NT2/D1 (cell line): ENCODE measurements around the gene NSFL1C.
"Not testable (repeated sequence)": the region's sequence is repeated elsewhere in the genome, so short reads cannot be mapped to it uniquely, and the experiment has no call there.

Experiments
- DNase-seq: peaks from one replicate; pipeline ENCODE4 v3.0.0-alpha.2; 2011; ENCODE audit warnings: low read depth, low spot score
- H3K27me3 ChIP-seq: 2 replicates; pipeline ENCODE4 v1.6.0; 2011; ENCODE audit warnings: mild to moderate bottlenecking; ENCODE audit not compliant: insufficient read length, insufficient read depth
- H3K36me3 ChIP-seq: 2 replicates; pipeline ENCODE4 v1.6.1; 2011; ENCODE audit warnings: mild to moderate bottlenecking, low read length, mixed read lengths; ENCODE audit not compliant: insufficient read depth, insufficient read length
- H3K4me1 ChIP-seq: 2 replicates; pipeline ENCODE4 v1.5.1; 2011; ENCODE audit not compliant: insufficient read depth, insufficient read length
- H3K4me3 ChIP-seq: 2 replicates; pipeline ENCODE4 v1.5.1; 2011; ENCODE audit warnings: low read depth; ENCODE audit not compliant: insufficient read length
- H3K9ac ChIP-seq: 2 replicates; pipeline ENCODE4 v1.6.0; 2011; ENCODE audit warnings: low read depth; ENCODE audit not compliant: insufficient read length
- H3K9me3 ChIP-seq: 2 replicates; pipeline ENCODE4 v1.5.1; 2011; ENCODE audit warnings: mild to moderate bottlenecking, low read length; ENCODE audit not compliant: insufficient read depth
- SUZ12 ChIP-seq: IDR thresholded peaks from 2 replicates; pipeline ENCODE4 v1.6.1; 2011; ENCODE audit not compliant: insufficient read length, insufficient read depth; ENCODE audit errors: extremely low read depth
- YY1 ChIP-seq: IDR thresholded peaks from 2 replicates; pipeline ENCODE4 v1.6.1; 2011; ENCODE audit not compliant: insufficient read length, insufficient read depth
- ZNF274 ChIP-seq: IDR thresholded peaks from 2 replicates; pipeline ENCODE4 v1.6.1; 2011; ENCODE audit warnings: mild to moderate bottlenecking, low read depth, low read length

NSFL1C gene

GRCh38 chr20:1503564-1504227 is 37.0 kb upstream of the NSFL1C start:
- Histone ChIP-seq H3K36me3 (no peaks in the 10 kb centered on the region), H3K9me3 (peaks cover 20% of the 10 kb centered on the region; the same call in 1 of the 2 replicates), H3K4me1 (no peaks in the 10 kb centered on the region), H3K4me3 (no peak overlapping the region), H3K9ac (no peak overlapping the region), H3K27me3 (no peaks in the 10 kb centered on the region)
- peak; percentile 83 for DNase-seq
- TF ChIP-seq ZNF274 = no peak
- TF ChIP-seq YY1 = no peak
- TF ChIP-seq SUZ12 = no peak

GRCh38 chr20:1500496-1500895 is 33.8 kb upstream of the NSFL1C start:
- TF ChIP-seq SUZ12 (no peak), YY1 (no peak), ZNF274 (no peak)
- no peak overlapping the region for H3K9ac ChIP-seq
- peak; percentile 6 for DNase-seq

GRCh38 chr20:1499528-1500420 is 33.1 kb upstream of the NSFL1C start:
- Histone ChIP-seq H3K4me3 (no peak overlapping the region), H3K9me3 (peaks cover 20% of the 10 kb centered on the region; the same call in 1 of the 2 replicates), H3K36me3 (no peaks in the 10 kb centered on the region), H3K27me3 (no peaks in the 10 kb centered on the region), H3K9ac (no peak overlapping the region), H3K4me1 (no peaks in the 10 kb centered on the region)
- TF ChIP-seq YY1 (no peak), SUZ12 (no peak), ZNF274 (no peak)
- no peak for DNase-seq

More at GRCh38 chr20:1500496-1500895, 33.8 kb upstream of the NSFL1C start:
- Histone ChIP-seq H3K36me3 (no peaks in the 10 kb centered on the region), H3K9me3 (peaks cover 20% of the 10 kb centered on the region; the same call in 1 of the 2 replicates), H3K27me3 (no peaks in the 10 kb centered on the region), H3K4me1 (no peaks in the 10 kb centered on the region), H3K4me3 (no peak overlapping the region)

GRCh38 chr20:1497371-1497770 is 30.7 kb upstream of the NSFL1C start:
- DNase-seq, H3K9ac ChIP-seq, H3K4me1 ChIP-seq, H3K27me3 ChIP-seq, H3K4me3 ChIP-seq, H3K9me3 ChIP-seq, H3K36me3 ChIP-seq: not testable (repeated sequence)

- Histone ChIP-seq H3K36me3 (no peaks in the 10 kb centered on the region), H3K4me1 (no peaks in the 10 kb centered on the region), H3K4me3 (no peak overlapping the region), H3K9ac (no peak overlapping the region), H3K27me3 (no peaks in the 10 kb centered on the region), H3K9me3 (no peaks in the 10 kb centered on the region; the same call in 1 of the 2 replicates)
- TF ChIP-seq YY1 (no peak), SUZ12 (no peak), ZNF274 (no peak)
- no peak for DNase-seq
These were observed 30.3 kb upstream of the NSFL1C start for GRCh38 chr20:1496930-1497329.

- Histone ChIP-seq H3K9ac (no peak overlapping the region), H3K9me3 (no peaks in the 10 kb centered on the region), H3K4me1 (no peaks in the 10 kb centered on the region), H3K27me3 (no peaks in the 10 kb centered on the region), H3K36me3 (no peaks in the 10 kb centered on the region), H3K4me3 (no peak overlapping the region)
- no peak for DNase-seq
- TF ChIP-seq ZNF274 = no peak
- TF ChIP-seq YY1 = no peak
- no peak for TF ChIP-seq SUZ12
These were observed 27.8 kb upstream of the NSFL1C start for GRCh38 chr20:1494436-1494835.

- H3K4me1 ChIP-seq = no peaks in the 10 kb centered on the region
- TF ChIP-seq YY1 = no peak
- no peak for TF ChIP-seq ZNF274
- no peak for TF ChIP-seq SUZ12
- H3K9me3 ChIP-seq = no peaks in the 10 kb centered on the region
- no peak for DNase-seq
- no peak overlapping the region for H3K4me3 ChIP-seq
- H3K9ac ChIP-seq = no peak overlapping the region
- no peaks in the 10 kb centered on the region for H3K27me3 ChIP-seq
- no peaks in the 10 kb centered on the region for H3K36me3 ChIP-seq
These were observed 26.9 kb upstream of the NSFL1C start for GRCh38 chr20:1493536-1493935.
